ENCODE measurements around the gene SH3D19. TPM values are rescaled to one million over a fixed set of nuclear protein-coding genes. Genes with fewer than 3 reads are reported as not detected.

SH3D19 gene
- total and polyA plus RNA-seq, 2 of the 4 experiments (the other 2 are of a cell fraction) = 14.4 to 27.2 TPM

GRCh38 chr4:151092488-151092887 is 232.9 kb downstream of the SH3D19 start:
- no peak overlapping the region for H4K5ac ChIP-seq (ENCODE audit: low read depth, low read length)
- H3K9ac ChIP-seq (ENCODE audit: low read depth, low read length) = no peak overlapping the region
- WGBS, 2 experiments (ENCODE audit: extremely low coverage in 2 of 2, insufficient read length in 1 of 2) = 80% methylated on average over 1 of the region's 3 CpGs; no CpG with 5 or more reads in 1 of the 2 experiments
- H3K4me2 ChIP-seq (ENCODE audit: low read depth, low read length) = no peak overlapping the region
- no peak overlapping the region for H2AFZ ChIP-seq (replicated peaks; ENCODE audit: low read length, poor library complexity)
- H3K23ac ChIP-seq (ENCODE audit: low read depth, low read length) = no peak overlapping the region
- H3K9me1 ChIP-seq (ENCODE audit: insufficient read depth, low read length) = no peaks in the 10 kb centered on the region
- in situ Hi-C loops (cut with MboI; ENCODE audit: low sequenced_read_pairs) (no loop called here), intact Hi-C loops (cut with micrococcal nuclease) (loop anchor here (10.0 kb wide), 1 partner anchor 1108 kb away; no protein-coding TSS in a partner anchor), dilution Hi-C loops (cut with HindIII; ENCODE audit: low sequenced_read_pairs, unreplicated experiment) (no loop called here)
- H3K4me3 ChIP-seq (ENCODE audit: insufficient read depth, low read depth, low read length) = no peak overlapping the region
- no peak overlapping the region for H2BK5ac ChIP-seq (ENCODE audit: low read depth, low read length, poor library complexity, severe bottlenecking)
- H3K36me3 ChIP-seq (ENCODE audit: control insufficient read depth, insufficient read depth, low read length) = no peaks in the 10 kb centered on the region
- no peaks in the 10 kb centered on the region for H3K27me3 ChIP-seq (ENCODE audit: control insufficient read depth, insufficient read depth, low read length)
- H3K79me1 ChIP-seq (ENCODE audit: low read depth in 1 of 2, low read length in 2 of 2) = no peaks in the 10 kb centered on the region
- H4K8ac ChIP-seq (ENCODE audit: low read depth in 2 of 2, low read length in 2 of 2) = no peak overlapping the region
- CTCF ChIA-PET = no interaction called here
- H3K18ac ChIP-seq (ENCODE audit: low read depth, low read length) = no peak overlapping the region
- H3K4me1 ChIP-seq (ENCODE audit: control insufficient read depth, insufficient read depth, low read length) = no peaks in the 10 kb centered on the region
- TF ChIP-seq CHD1 (IDR thresholded peaks at IDR 0.05; ENCODE audit: low read depth, low read length) = no peak
- TF ChIP-seq FOS (IDR thresholded peaks at IDR 0.05; ENCODE audit: low read depth, low read length) = no peak
- no peak for TF ChIP-seq ELK1 (IDR thresholded peaks at IDR 0.05; ENCODE audit: borderline replicate concordance, low read depth, low read length)
- H3K4ac ChIP-seq (ENCODE audit: low read depth, low read length) = no peak overlapping the region
- H2AK5ac ChIP-seq (ENCODE audit: low read depth, low read length) = no peak overlapping the region
- H2BK120ac ChIP-seq (ENCODE audit: low read depth, low read length) = no peak overlapping the region
- H3K9me3 ChIP-seq (ENCODE audit: control insufficient read depth, insufficient read depth, low read length) = no peaks in the 10 kb centered on the region
- H3K27ac ChIP-seq (ENCODE audit: insufficient read depth, low read length) = no peak overlapping the region
- no peak overlapping the region for H4K91ac ChIP-seq (ENCODE audit: insufficient read depth, low read depth, low read length)
- POLR2A ChIA-PET (ENCODE audit: unreplicated experiment) = no interaction called here
- no peak overlapping the region for H2AK9ac ChIP-seq (replicated peaks; ENCODE audit: low read depth, low read length, poor library complexity)
- H2BK15ac ChIP-seq (ENCODE audit: low read depth, low read length) = no peak overlapping the region
- H4K20me1 ChIP-seq (ENCODE audit: insufficient read depth, low read length) = no peaks in the 10 kb centered on the region
- BruUV-seq (replicated peaks) = no TSS peak
- no peak overlapping the region for H3K56ac ChIP-seq (ENCODE audit: extremely low read depth, insufficient read depth, low read length)
- DNase-seq = no peak
- H2BK20ac ChIP-seq (ENCODE audit: low read depth, low read length) = no peak overlapping the region
- ATAC-seq (ENCODE audit: low read depth) = no peak
- no peak overlapping the region for H3K14ac ChIP-seq (replicated peaks; ENCODE audit: low read depth, low read length)
